Measurements from ENCODE around the gene SEMA3F.

The SEMA3F gene

GRCh38 chr3:50173685-50174516 lies 18.8 kb downstream of the SEMA3F start:
- DNase-seq: no peak

DNA sequence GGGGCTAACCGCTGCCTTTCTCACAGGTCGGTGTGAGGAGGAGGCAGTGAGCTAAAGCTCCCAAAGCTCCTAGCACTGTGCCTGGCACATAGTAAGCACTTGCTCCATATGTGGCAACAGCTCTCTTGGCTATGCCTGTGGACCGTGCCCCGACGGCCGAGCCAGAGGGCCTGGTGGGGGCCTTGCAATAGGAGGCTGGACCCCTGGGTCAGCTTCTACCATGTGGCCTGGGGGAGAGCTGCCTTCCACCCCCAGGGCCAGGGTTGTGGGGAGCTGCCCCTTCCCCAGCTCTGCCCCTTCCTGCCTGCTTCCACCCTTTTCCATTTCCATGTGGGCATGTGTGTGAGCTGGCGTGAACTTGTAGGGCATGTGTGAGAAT lies 19.4 kb downstream of the SEMA3F start:
- DNase-seq: no peak

- no peak for DNase-seq
These were observed 19.9 kb downstream of the SEMA3F start for GRCh38 chr3:50174947-50175524.

DNA sequence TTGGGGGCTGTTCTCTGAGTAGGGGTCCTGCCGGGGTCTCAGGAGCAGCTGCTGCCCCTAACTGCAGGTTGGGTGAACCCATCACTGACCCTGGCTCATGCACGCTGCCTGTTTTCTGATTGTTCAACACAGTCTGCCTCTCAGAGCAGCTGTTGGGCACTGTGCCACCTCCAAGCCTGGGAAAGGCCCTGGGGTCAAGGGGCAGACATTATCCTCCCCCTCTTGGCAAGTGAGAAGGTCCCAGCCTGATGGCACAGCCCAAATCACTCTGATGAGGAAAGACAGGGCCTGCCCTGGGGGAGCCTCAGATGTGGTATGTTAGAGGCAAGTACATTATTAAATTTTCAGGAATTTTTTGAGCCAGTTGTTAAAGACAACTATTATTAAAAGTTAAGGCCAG lies 22.2 kb downstream of the SEMA3F start:
- DNase-seq: no peak

GRCh38 chr3:50179710-50180109 lies 24.6 kb downstream of the SEMA3F start:
- no peak for DNase-seq

- DNase-seq: no peak
These were observed 26.9 kb downstream of the SEMA3F start for GRCh38 chr3:50181985-50182384.

GRCh38 chr3:50182533-50183099 lies 27.5 kb downstream of the SEMA3F start:
- no peak for DNase-seq

DNA sequence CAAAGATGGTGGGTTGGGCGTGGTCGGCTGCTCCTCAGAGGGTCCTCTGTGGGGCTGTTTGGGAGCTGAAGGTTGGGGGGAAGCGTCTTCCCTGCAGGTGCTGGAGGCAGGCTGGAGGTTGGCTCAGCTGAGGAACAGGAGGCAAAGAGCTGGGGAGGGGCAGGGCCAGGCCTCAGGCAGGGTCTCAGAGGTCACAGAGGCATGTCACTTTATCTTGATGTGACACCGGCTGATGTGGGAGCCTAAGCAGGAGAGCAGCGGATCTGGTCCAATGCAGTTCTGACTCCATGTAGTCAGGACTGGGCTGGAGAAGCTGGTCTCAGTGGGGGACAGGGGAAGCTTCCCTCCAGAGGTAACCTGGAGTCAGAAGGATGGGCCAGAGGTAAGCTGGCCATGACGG lies 28.6 kb downstream of the SEMA3F start:
- no peak for DNase-seq

- no peak for DNase-seq
These were observed 29.3 kb downstream of the SEMA3F start for GRCh38 chr3:50184242-50184978.

DNA sequence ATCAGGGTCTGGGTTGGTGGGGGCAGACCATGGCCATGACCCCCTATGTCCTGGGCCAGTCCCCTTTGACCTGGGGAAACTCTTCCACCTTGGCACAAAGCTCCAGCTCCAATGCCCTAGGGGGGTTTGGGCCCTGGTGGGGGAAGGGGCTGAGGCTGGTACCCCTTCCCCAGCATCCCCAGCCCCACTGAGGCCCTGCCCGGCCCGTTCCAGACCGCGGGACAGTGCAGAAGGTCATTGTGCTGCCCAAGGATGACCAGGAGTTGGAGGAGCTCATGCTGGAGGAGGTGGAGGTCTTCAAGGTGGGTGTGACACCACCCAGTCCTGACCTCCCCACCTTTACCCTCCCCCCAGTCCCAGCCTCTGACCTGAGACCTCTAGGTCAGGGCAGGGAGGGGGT lies 30.1 kb downstream of the SEMA3F start:
- no peak for DNase-seq

DNA sequence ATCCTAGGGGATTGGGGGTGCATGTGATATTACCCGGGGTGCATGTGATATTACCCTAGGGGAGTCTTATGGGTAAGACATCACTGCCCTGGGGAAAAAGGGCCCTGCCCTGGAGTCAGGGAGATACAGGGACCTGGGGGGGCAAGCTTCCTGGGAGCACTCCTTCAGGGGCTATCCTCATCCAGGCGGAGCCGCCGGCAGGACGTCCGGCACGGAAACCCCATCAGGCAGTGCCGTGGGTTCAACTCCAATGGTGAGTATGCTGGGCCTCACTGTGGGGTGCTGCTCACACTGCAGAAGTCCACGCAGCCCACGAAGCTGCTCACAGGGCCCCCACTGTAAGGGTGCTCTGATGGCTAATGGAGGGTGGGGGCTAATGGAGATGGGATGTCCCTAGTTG lies 31.0 kb downstream of the SEMA3F start:
- no peak for DNase-seq

- no peak for DNase-seq
These were observed 32.6 kb downstream of the SEMA3F start for GRCh38 chr3:50187750-50188149.

- DNase-seq: peak; percentile 53
These were observed 34.1 kb downstream of the SEMA3F start for GRCh38 chr3:50189274-50189673.

DNA sequence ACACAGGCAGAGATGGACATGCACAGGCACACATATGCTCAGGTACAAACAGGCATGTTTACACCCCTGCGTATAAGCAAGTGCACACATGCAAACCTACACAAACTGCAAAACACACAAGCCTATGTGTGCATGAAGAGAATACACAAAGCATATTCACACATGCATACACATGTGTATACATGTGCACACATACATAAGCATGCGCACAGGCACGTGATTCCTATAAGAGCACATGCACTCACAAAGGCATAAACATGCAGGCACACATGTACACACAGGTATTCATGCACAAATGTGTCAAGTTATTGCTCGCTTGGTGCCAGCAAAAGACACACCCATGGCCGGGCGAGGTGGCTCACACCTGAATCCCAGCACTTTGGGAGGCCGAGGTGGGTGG lies 34.9 kb downstream of the SEMA3F start:
- no peak for DNase-seq

DNA sequence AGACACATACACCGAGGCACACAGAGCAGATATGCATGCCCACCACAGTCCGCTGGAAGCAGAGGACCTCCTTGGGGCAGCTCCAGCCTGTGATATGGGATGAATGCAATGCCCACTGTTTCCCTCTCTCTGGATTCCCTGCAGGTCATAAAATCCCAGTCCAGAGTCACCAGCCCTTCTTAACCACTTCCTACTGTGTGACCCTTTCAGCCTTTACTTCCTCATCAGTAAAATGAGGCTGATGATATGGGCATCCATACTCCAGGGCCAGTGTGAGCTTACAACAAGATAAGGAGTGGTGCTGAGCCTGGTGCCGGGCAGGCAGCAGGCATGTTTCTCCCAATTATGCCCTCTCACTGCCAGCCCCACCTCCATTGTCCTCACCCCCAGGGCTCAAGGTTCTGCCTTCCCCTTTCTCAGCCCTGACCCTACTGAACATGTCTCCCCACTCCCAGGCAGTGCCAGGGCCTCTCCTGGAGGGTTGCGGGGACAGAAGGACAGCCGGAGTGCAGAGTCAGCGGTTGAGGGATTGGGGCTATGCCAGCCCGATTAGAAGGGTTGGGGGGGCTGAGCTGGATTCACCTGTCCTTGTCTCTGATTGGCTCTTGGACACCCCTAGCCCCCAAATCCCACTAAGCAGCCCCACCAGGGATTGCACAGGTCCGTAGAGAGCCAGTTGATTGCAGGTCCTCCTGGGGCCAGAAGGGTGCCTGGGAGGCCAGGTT lies 36.0 kb downstream of the SEMA3F start, which contains the start of gene GNAT1:
GNAT1 (plus strand) TSS at position 675 of the 725 bp plus-strand sequence. CDS start 116 bp downstream, outside the sequence.
- no peak for DNase-seq

- DNase-seq: no peak
These were observed 37.0 kb downstream of the SEMA3F start for GRCh38 chr3:50192124-50192523.

- DNase-seq: peak; percentile 78
These were observed 37.6 kb downstream of the SEMA3F start for GRCh38 chr3:50192689-50193141.

- no peak for DNase-seq
These were observed 38.2 kb downstream of the SEMA3F start for GRCh38 chr3:50193286-50193685.

GRCh38 chr3:50193746-50194127 lies 38.6 kb downstream of the SEMA3F start:
- no peak for DNase-seq

- peak; percentile 76 for DNase-seq
These were observed 39.2 kb downstream of the SEMA3F start for GRCh38 chr3:50194128-50194902.

- DNase-seq: peak; percentile 24
These were observed 39.9 kb downstream of the SEMA3F start for GRCh38 chr3:50194903-50195500.

All from activated CD4-positive, alpha-beta T cell treated with anti-CD3 and anti-CD28 coated beads, Interleukin-2, amount 50 U/mL, for 16 hours (primary cell).